Measurements from ENCODE around the gene CFAP299.

GRCh38 chr4:80306260-80306659, 29.3 kb upstream of the CFAP299 start:
- no peak for TF ChIP-seq MYC (IDR thresholded peaks at IDR 0.05; ENCODE audit: low read depth, low read length)
- no peak for TF ChIP-seq POLR2AphosphoS5 (IDR thresholded peaks at IDR 0.05; ENCODE audit: insufficient read depth, low read depth, low read length)
- no peak for TF ChIP-seq POLR2A (IDR thresholded peaks at IDR 0.05; ENCODE audit: low read depth, low read length)
- no peak for TF ChIP-seq CTCF (IDR thresholded peaks at IDR 0.05; ENCODE audit: extremely low read depth in 1 of 2, insufficient read depth in 1 of 2, low read depth in 1 of 2, low read length in 2 of 2)
- TF ChIP-seq MAX (IDR thresholded peaks at IDR 0.05; ENCODE audit: insufficient read depth, insufficient read length): no peak
- TF ChIP-seq EZH2 (IDR thresholded peaks at IDR 0.05; ENCODE audit: borderline replicate concordance, low read depth, low read length, severe bottlenecking): no peak
- no peak for TF ChIP-seq GATA2 (IDR thresholded peaks at IDR 0.05; ENCODE audit: insufficient read depth, insufficient read length, low read depth, low read length)
- TF ChIP-seq JUN (IDR thresholded peaks at IDR 0.05; ENCODE audit: borderline replicate concordance, insufficient read depth, insufficient read length, low read depth): peak; percentile 27

Measured in endothelial cell of umbilical vein (primary cell).